ENCODE measurements around the gene DKC1.

DKC1 gene

DNA sequence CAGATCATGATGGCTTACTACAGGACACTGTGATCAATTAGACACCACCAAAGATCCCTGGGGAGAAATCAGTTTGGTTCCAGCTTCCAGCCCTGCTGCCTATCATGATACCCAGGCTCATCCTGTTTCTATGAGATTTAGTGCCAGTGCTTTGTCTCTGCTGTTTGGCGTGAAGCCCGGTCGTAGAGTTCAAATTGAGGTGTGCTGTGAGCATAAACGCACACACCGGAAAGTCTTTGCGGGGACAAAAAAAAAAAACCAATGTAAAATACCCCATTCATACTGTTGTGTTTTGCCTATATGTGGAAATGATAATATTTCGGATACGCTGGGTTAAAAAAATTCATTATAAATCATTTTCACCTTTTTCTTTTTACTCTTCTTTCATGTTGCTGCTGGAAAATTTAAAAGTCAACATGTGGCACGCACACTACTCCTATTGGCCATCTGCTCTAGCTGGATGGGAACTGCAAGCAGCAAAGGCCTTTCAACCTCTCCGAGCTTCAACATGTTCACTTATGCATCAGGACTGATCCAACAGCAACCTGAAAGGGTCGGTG lies 607 bp upstream of the DKC1 start:
- Histone ChIP-seq H3K4me3 (ENCODE audit: control insufficient read depth in 1 of 7, extremely low read depth in 1 of 7, insufficient read depth in 4 of 7, low read depth in 2 of 7, low read length in 6 of 7) (peak overlapping the region; percentile 18 to 82 (median 71)), H3K36me3 (ENCODE audit: control insufficient read depth in 4 of 4, insufficient read depth in 4 of 4, low read length in 3 of 4) (peaks cover 6 to 24% (median 13%) of the 10 kb centered on the region in 4 experiments), H3K27me3 (replicated peaks in 2 of 5; ENCODE audit: control insufficient read depth in 4 of 5, insufficient read depth in 5 of 5, low read length in 4 of 5) (no peaks in the 10 kb centered on the region), H3K27ac (ENCODE audit: insufficient read depth in 1 of 2, low read depth in 1 of 2, low read length in 2 of 2, poor library complexity in 1 of 2, severe bottlenecking in 2 of 2) (peak overlapping the region in 1 of 2 experiments; percentile 76), H3K4me1 (ENCODE audit: control extremely low read depth in 1 of 4, control insufficient read depth in 4 of 4, insufficient read depth in 4 of 4, low read length in 3 of 4) (peaks cover 5 to 26% (median 10%) of the 10 kb centered on the region in 4 experiments), H3K9me3 (ENCODE audit: control extremely low read depth in 1 of 5, control insufficient read depth in 4 of 5, insufficient read depth in 2 of 5, low read depth in 1 of 5, low read length in 4 of 5) (no peaks in the 10 kb centered on the region)
- peak in 2 of 3 donors; percentile 54 to 68 for DNase-seq
- WGBS (ENCODE audit: insufficient coverage), result 44% methylated on average over 3 of the region's 11 CpGs
- CTCF ChIA-PET, result interaction anchor here (0.9 to 3.3 kb wide), 3 partner anchors 10 to 49 kb away, joined by 3 to 17 read pairs (median 8); no protein-coding TSS in a partner anchor
- POLR2A ChIA-PET, result interaction anchor here (2.4 kb wide), 1 partner anchor 11 kb away, joined by 6 read pairs; the partner anchor contains the start of gene GAB3

DNA sequence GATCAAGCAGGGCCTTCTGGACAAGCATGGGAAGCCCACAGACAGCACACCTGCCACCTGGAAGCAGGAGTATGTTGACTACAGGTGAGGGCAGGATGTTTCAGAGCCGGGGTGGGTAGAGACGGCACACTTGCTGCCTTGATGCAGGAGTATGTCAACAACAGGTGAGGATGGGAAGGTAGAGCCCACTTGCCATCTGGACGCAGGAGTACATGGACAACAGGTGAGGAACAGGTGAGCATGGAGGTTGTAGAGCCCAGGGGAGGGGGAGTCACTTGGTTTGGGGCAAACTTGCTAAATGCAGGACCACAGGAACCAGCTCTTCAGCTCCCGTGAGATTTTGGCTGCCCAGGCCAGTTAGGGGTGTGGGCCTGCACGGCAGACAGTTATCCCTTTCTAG lies 12.0 kb downstream of the DKC1 start:
- CTCF ChIA-PET, result no interaction called here
- Histone ChIP-seq H3K27me3 (replicated peaks in 2 of 5; ENCODE audit: control insufficient read depth in 4 of 5, insufficient read depth in 5 of 5, low read length in 4 of 5) (no peaks in the 10 kb centered on the region), H3K9me3 (ENCODE audit: control extremely low read depth in 1 of 5, control insufficient read depth in 4 of 5, insufficient read depth in 2 of 5, low read depth in 1 of 5, low read length in 4 of 5) (peaks cover 0 to 2% (median 0%) of the 10 kb centered on the region in 5 experiments), H3K36me3 (ENCODE audit: control insufficient read depth in 4 of 4, insufficient read depth in 4 of 4, low read length in 3 of 4) (peaks cover 17 to 71% (median 44%) of the 10 kb centered on the region in 4 experiments), H3K27ac (ENCODE audit: insufficient read depth in 1 of 2, low read depth in 1 of 2, low read length in 2 of 2, poor library complexity in 1 of 2, severe bottlenecking in 2 of 2) (no peak overlapping the region), H3K4me1 (ENCODE audit: control extremely low read depth in 1 of 4, control insufficient read depth in 4 of 4, insufficient read depth in 4 of 4, low read length in 3 of 4) (peaks cover 0 to 3% (median 0%) of the 10 kb centered on the region in 4 experiments), H3K4me3 (ENCODE audit: control insufficient read depth in 1 of 7, extremely low read depth in 1 of 7, insufficient read depth in 4 of 7, low read depth in 2 of 7, low read length in 6 of 7) (no peak overlapping the region)
- WGBS (ENCODE audit: insufficient coverage), result 88% methylated on average over 3 of the region's 5 CpGs
- POLR2A ChIA-PET, result no interaction called here
- DNase-seq, result no peak

DNA sequence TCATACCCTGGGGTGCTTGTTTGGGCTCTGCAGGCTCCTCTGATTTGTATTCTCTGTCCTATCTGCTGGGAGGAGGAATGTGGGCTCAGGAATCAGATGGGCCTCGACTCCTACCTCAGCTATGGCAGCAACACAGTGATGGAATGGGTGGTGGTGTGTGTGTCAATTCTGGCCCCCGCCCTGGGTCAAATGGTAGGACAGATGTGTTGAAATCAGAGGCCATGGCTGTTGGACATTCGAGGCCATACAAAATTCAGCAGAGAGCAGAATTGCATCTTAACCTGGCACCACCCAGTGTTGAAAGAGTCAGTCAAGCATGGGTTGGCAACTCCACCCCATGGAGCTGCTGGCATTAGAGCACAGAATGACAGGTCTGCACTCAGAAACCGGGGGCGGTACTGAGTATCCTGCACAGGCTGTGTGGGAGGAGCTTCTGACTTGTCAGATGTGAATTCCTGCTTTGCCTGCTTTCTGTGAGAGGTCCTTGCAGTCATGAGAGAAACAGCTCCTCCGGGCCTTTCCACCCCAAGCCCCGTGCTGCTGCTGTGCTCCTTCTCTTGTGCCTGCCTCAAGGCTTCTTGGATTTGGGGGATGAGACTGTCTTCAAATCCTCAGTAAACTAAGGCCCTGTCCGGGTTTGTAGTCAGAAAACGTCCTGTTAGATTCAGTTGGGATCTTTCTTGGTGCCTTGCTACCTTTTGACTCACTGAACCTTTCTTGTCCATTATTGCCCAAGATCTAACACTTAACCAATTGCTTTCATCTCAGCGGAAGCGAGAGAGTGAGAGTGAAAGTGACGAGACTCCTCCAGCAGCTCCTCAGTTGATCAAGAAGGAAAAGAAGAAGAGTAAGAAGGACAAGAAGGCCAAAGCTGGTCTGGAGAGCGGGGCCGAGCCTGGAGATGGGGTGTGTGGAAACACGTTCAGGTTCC lies 13.0 kb downstream of the DKC1 start:
- peaks cover 0 to 3% (median 0%) of the 10 kb centered on the region in 4 experiments for H3K4me1 ChIP-seq (ENCODE audit: control extremely low read depth in 1 of 4, control insufficient read depth in 4 of 4, insufficient read depth in 4 of 4, low read length in 3 of 4)
- 82% methylated on average over 12 of the region's 15 CpGs for WGBS (ENCODE audit: insufficient coverage)
- H3K27ac ChIP-seq (ENCODE audit: insufficient read depth in 1 of 2, low read depth in 1 of 2, low read length in 2 of 2, poor library complexity in 1 of 2, severe bottlenecking in 2 of 2), result no peak overlapping the region
- peak in 2 of 3 donors; percentile 16 to 18 for DNase-seq
- ChIA-PET POLR2A (no interaction called here), CTCF (interaction anchor here (0.7 to 1.6 kb wide), 3 partner anchors 11 to 67 kb away, joined by 3 read pairs; no protein-coding TSS in a partner anchor)
- no peak overlapping the region for H3K4me3 ChIP-seq (ENCODE audit: control insufficient read depth in 1 of 7, extremely low read depth in 1 of 7, insufficient read depth in 4 of 7, low read depth in 2 of 7, low read length in 6 of 7)
- peaks cover 17 to 67% (median 40%) of the 10 kb centered on the region in 4 experiments for H3K36me3 ChIP-seq (ENCODE audit: control insufficient read depth in 4 of 4, insufficient read depth in 4 of 4, low read length in 3 of 4)
- peaks cover 0 to 2% (median 0%) of the 10 kb centered on the region in 5 experiments for H3K9me3 ChIP-seq (ENCODE audit: control extremely low read depth in 1 of 5, control insufficient read depth in 4 of 5, insufficient read depth in 2 of 5, low read depth in 1 of 5, low read length in 4 of 5)
- H3K27me3 ChIP-seq (replicated peaks in 2 of 5; ENCODE audit: control insufficient read depth in 4 of 5, insufficient read depth in 5 of 5, low read length in 4 of 5), result no peaks in the 10 kb centered on the region

DNA sequence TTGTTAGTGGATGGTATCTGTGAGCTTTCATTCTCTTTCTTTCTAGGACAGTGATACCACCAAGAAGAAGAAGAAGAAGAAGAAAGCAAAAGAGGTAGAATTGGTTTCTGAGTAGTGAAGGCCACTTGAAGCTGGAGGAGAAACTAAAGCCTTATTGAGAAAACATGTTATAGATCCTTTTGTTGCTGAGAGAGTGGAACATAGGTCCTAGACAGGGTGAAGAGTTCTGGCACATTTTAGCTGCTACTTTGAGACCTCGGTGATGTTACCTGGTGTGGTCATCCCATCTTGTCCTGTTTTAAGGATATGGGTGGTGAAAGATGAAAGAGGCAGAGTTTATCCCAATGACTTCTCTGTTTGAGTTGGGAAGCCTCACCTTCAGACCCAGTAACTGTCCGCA lies 14.1 kb downstream of the DKC1 start:
- H3K4me3 ChIP-seq (ENCODE audit: control insufficient read depth in 1 of 7, extremely low read depth in 1 of 7, insufficient read depth in 4 of 7, low read depth in 2 of 7, low read length in 6 of 7), result no peak overlapping the region
- peaks cover 0 to 2% (median 0%) of the 10 kb centered on the region in 5 experiments for H3K9me3 ChIP-seq (ENCODE audit: control extremely low read depth in 1 of 5, control insufficient read depth in 4 of 5, insufficient read depth in 2 of 5, low read depth in 1 of 5, low read length in 4 of 5)
- POLR2A ChIA-PET, result interaction anchor here (0.7 kb wide), 1 partner anchor 30 kb away, joined by 4 read pairs; no protein-coding TSS in a partner anchor
- CTCF ChIA-PET, result interaction anchor here (1.2 to 1.6 kb wide), 3 partner anchors 10 to 12 kb away, joined by 3 to 4 read pairs (median 3); no protein-coding TSS in a partner anchor
- H3K27me3 ChIP-seq (replicated peaks in 2 of 5; ENCODE audit: control insufficient read depth in 4 of 5, insufficient read depth in 5 of 5, low read length in 4 of 5), result no peaks in the 10 kb centered on the region
- whole genome bisulfite sequencing (ENCODE audit: insufficient coverage), result 86% methylated on average over 2 of the region's 2 CpGs
- H3K36me3 ChIP-seq (ENCODE audit: control insufficient read depth in 4 of 4, insufficient read depth in 4 of 4, low read length in 3 of 4), result peaks cover 17 to 72% (median 44%) of the 10 kb centered on the region in 4 experiments
- H3K4me1 ChIP-seq (ENCODE audit: control extremely low read depth in 1 of 4, control insufficient read depth in 4 of 4, insufficient read depth in 4 of 4, low read length in 3 of 4), result peaks cover 0 to 3% (median 0%) of the 10 kb centered on the region in 4 experiments
- H3K27ac ChIP-seq (ENCODE audit: insufficient read depth in 1 of 2, low read depth in 1 of 2, low read length in 2 of 2, poor library complexity in 1 of 2, severe bottlenecking in 2 of 2), result no peak overlapping the region
- DNase-seq, result no peak

DNA sequence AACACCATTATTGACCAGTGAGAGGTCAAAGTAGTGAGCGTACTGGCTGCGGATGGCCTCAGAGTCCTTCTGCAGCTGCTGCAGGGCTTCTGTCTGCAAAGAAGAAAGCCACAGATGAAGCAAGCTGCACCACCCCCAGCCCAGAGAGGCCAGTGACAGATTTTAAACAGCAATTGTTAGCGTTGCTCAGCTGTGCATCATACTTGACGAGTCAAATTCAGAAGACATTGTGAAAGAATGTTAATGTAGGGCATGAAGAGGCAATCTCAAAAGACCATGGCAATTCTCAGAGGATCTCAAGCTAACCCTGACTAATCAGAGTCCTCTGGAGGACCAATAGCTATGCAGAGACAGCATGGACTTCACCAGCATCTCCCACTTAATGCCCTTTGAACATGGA lies 16.6 kb downstream of the DKC1 start:
- no peak overlapping the region for H3K4me3 ChIP-seq (ENCODE audit: control insufficient read depth in 1 of 7, extremely low read depth in 1 of 7, insufficient read depth in 4 of 7, low read depth in 2 of 7, low read length in 6 of 7)

DNA sequence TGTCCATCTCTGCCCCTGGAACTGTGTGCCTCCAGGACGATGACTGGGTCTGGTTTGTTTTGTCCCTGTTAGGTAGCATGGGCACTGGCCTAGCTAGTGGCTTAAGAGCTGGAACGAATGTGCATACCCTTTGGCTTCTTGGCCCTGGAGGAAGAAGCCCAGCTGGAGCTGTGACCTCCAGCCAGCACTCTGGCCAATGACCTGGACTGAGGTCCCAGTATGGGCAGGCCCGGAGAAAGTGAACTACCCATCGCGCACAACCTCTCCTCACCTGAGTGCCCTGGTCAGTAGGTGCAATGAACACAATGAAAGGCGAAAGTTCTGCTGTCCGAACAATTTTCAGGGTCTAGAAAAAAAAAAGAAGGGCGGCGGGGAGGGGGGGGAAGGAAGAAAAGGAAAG lies 18.3 kb downstream of the DKC1 start:
- H3K27ac ChIP-seq (ENCODE audit: insufficient read depth in 1 of 2, low read depth in 1 of 2, low read length in 2 of 2, poor library complexity in 1 of 2, severe bottlenecking in 2 of 2), result no peak overlapping the region
- POLR2A ChIA-PET, result no interaction called here
- no peak overlapping the region for H3K4me3 ChIP-seq (ENCODE audit: control insufficient read depth in 1 of 7, extremely low read depth in 1 of 7, insufficient read depth in 4 of 7, low read depth in 2 of 7, low read length in 6 of 7)
- H3K27me3 ChIP-seq (replicated peaks in 2 of 5; ENCODE audit: control insufficient read depth in 4 of 5, insufficient read depth in 5 of 5, low read length in 4 of 5), result no peaks in the 10 kb centered on the region
- DNase-seq, result no peak
- WGBS (ENCODE audit: insufficient coverage), result 84% methylated on average over 2 of the region's 9 CpGs
- peaks cover 4 to 28% (median 23%) of the 10 kb centered on the region in 4 experiments for H3K4me1 ChIP-seq (ENCODE audit: control extremely low read depth in 1 of 4, control insufficient read depth in 4 of 4, insufficient read depth in 4 of 4, low read length in 3 of 4)
- H3K36me3 ChIP-seq (ENCODE audit: control insufficient read depth in 4 of 4, insufficient read depth in 4 of 4, low read length in 3 of 4), result peaks cover 7 to 48% (median 23%) of the 10 kb centered on the region in 4 experiments
- no peaks in the 10 kb centered on the region for H3K9me3 ChIP-seq (ENCODE audit: control extremely low read depth in 1 of 5, control insufficient read depth in 4 of 5, insufficient read depth in 2 of 5, low read depth in 1 of 5, low read length in 4 of 5)
- CTCF ChIA-PET, result interaction anchor here (1.8 kb wide), 1 partner anchor 32 kb away, joined by 5 read pairs; no protein-coding TSS in a partner anchor

More for the DNA sequence above, 16.6 kb downstream of the DKC1 start:
- Histone ChIP-seq H3K9me3 (ENCODE audit: control extremely low read depth in 1 of 5, control insufficient read depth in 4 of 5, insufficient read depth in 2 of 5, low read depth in 1 of 5, low read length in 4 of 5) (peaks cover 0 to under 1% (median 0%) of the 10 kb centered on the region in 5 experiments), H3K4me1 (ENCODE audit: control extremely low read depth in 1 of 4, control insufficient read depth in 4 of 4, insufficient read depth in 4 of 4, low read length in 3 of 4) (peaks cover 0 to 11% (median 8%) of the 10 kb centered on the region in 4 experiments), H3K36me3 (ENCODE audit: control insufficient read depth in 4 of 4, insufficient read depth in 4 of 4, low read length in 3 of 4) (peaks cover 11 to 61% (median 35%) of the 10 kb centered on the region in 4 experiments), H3K27ac (ENCODE audit: insufficient read depth in 1 of 2, low read depth in 1 of 2, low read length in 2 of 2, poor library complexity in 1 of 2, severe bottlenecking in 2 of 2) (no peak overlapping the region), H3K27me3 (replicated peaks in 2 of 5; ENCODE audit: control insufficient read depth in 4 of 5, insufficient read depth in 5 of 5, low read length in 4 of 5) (no peaks in the 10 kb centered on the region)
- no peak for DNase-seq
- ChIA-PET POLR2A (no interaction called here), CTCF (no interaction called here)
- 88% methylated on average over 2 of the region's 4 CpGs for WGBS (ENCODE audit: insufficient coverage)

Data from common myeloid progenitor, CD34-positive (primary cell).